Stimulated activated CD8-positive, alpha-beta memory T cell treated with anti-CD3 and anti-CD28 coated beads, Interleukin-4, amount 100 ng/mL, for 48 hours (primary cell): ENCODE measurements around the gene SGF29.
"Not testable (repeated sequence)": the region's sequence is repeated elsewhere in the genome, so short reads cannot be mapped to it uniquely, and the experiment has no call there.

ENCODE experiments used
- DNase-seq: peaks from one replicate; pipeline ENCODE4 v3.0.0-alpha.2; 2020

SGF29 gene

GRCh38 chr16:28615486-28616223, 61.9 kb downstream of the SGF29 start:
- peak; percentile 46 for DNase-seq

- DNase-seq, result not testable (repeated sequence)
These were observed 62.5 kb downstream of the SGF29 start for GRCh38 chr16:28616224-28616577.

- no peak for DNase-seq
These were observed 62.9 kb downstream of the SGF29 start for GRCh38 chr16:28616636-28617035.

GRCh38 chr16:28617874-28618273, 64.2 kb downstream of the SGF29 start:
- DNase-seq, result no peak

GRCh38 chr16:28620316-28620715, 66.6 kb downstream of the SGF29 start:
- DNase-seq, result not testable (repeated sequence)

GRCh38 chr16:28621481-28622155, 67.9 kb downstream of the SGF29 start:
- DNase-seq, result no peak

GRCh38 chr16:28622532-28623171, 68.9 kb downstream of the SGF29 start:
- DNase-seq, result not testable (repeated sequence)

- DNase-seq, result peak; percentile 79
These were observed 69.5 kb downstream of the SGF29 start for GRCh38 chr16:28623172-28623711.

GRCh38 chr16:28630905-28631304, 77.2 kb downstream of the SGF29 start:
- not testable (repeated sequence) for DNase-seq

GRCh38 chr16:28636093-28636823, 82.5 kb downstream of the SGF29 start:
- DNase-seq, result not testable (repeated sequence)

GRCh38 chr16:28637765-28638164, 84.0 kb downstream of the SGF29 start, which contains the start of gene NPIPB8:
NPIPB8 (plus strand) TSS chr16:28638065; CDS start chr16:28638361, 296 bp downstream.
- DNase-seq, result not testable (repeated sequence)

- not testable (repeated sequence) for DNase-seq
These were observed 84.6 kb downstream of the SGF29 start for GRCh38 chr16:28638359-28638758.

- not testable (repeated sequence) for DNase-seq
These were observed 86.2 kb downstream of the SGF29 start for GRCh38 chr16:28639959-28640358.
